ENCODE results near the gene CXCL16.
"Not testable (repeated sequence)": the region's sequence is repeated elsewhere in the genome, so short reads cannot be mapped to it uniquely, and the experiment has no call there.

CXCL16 gene

DNA sequence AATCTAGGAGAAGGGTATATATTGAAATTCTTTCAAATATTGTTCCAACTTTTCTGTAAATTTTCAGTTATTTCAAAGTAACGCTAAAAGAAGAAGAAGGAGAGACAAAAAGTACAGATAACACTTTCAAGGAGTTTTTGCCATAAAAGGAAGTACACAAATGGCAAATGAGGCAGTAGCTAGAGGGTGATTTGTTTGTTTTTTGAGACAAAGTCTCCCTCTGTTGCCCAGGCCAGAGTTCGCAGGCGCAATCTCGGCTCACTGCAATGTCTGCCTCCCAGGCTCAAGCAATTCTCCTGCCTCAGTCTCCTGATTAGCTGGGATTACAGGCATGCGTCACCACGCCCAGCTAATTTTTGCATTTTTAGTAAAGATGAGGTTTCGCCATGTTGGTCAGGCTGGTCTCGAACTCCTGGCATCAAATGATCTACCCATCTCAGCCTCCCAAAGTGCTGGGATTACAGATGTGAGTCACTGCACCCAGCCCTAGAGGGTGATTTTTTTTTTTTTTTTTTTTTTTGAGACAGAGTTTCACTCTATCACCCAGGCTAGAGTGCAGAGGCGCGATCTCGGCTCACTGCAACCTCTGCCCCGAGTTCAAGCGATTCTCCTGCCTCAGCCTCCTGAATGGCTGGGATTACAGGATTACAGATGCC is 40.2 kb downstream of the CXCL16 start:
- DNase-seq: not testable (repeated sequence)

DNA sequence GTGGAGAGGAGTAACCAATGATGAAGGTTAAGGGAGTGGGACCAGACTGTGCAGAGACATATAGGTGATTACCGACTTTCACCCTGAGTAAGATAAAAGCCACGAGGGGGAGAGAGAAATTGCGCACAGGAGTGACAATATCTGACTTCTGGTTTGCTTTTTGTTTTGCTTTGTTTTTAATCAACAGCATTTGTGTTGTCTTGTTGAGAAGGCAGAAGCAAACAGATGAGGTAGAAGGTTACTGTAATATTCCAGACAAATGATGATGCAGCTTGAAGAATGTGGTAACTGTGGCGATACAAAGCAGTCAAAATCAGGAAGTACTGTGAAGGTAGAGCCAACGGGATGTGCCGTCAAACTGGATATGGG is 43.3 kb downstream of the CXCL16 start:
- no peak for DNase-seq

DNA sequence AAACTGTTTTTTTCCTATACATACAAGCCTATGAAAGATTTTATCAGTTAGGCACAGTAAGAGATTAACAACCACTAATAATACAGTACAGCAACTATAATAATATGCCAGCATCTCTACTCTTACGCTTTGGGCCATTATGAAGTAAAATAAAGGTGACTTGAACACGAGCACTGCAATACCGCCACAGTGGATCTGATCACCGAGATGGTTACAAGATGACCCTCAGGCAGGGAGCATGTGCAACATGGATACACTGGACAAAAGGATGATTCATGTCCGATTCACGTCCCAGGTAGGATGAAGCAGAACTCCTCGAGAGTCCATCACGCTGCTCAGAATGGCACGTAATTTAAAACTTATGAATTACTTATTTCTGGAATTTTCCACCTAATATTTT is 46.3 kb downstream of the CXCL16 start:
- DNase-seq: no peak

GRCh38 chr17:4691686-4692085 is 48.0 kb downstream of the CXCL16 start:
- no peak for DNase-seq

GRCh38 chr17:4690745-4691144 is 49.0 kb downstream of the CXCL16 start:
- no peak for DNase-seq

GRCh38 chr17:4689872-4690271 is 49.9 kb downstream of the CXCL16 start:
- not testable (repeated sequence) for DNase-seq

DNA sequence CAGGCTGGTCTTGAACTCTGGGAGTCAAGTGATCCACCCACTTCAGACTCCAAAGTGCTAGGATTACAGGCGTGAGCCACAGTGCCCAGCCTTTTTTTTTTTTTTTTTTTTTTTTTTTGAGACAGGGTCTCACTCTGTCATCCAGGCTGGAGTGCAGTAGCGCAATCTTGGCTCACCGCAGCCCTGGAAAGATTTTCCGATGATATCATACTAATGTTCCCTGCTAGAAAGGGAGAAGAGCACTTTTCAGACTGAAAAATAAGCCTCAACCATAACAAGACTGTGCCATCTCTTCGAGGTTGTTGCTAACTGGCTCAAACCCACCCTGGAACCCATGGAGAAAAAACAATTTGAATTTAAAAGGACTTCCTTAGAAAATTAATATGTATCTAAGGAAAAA is 56.0 kb downstream of the CXCL16 start:
- DNase-seq: not testable (repeated sequence)
